Kidney (tissue), 14 donors: ENCODE results near the gene CALML6. TPM values are rescaled to one million over a fixed set of nuclear protein-coding genes. Genes with fewer than 3 reads are reported as not detected.

ENCODE experiments used
- DNase-seq, 5 donors: peaks; one replicate each; pipeline ENCODE4 v3.0.0-alpha.2; 2013 to 2020
- FAIRE-seq: peaks from 2 replicates; lab custom pipeline; 2012; peaks lifted over from hg19 to GRCh38; lab: Jason Lieb, UNC
- H3K27ac ChIP-seq, 2 donors: one replicate each; pipeline ENCODE4 v1.7.0; 2013; ENCODE audit warnings: low read depth in 2 of 2, low read length in 2 of 2, inconsistent platforms in 1 of 2
- H3K27me3 ChIP-seq: one replicate; pipeline ENCODE4 v1.7.1; 2013; ENCODE audit warnings: low read length, inconsistent platforms; ENCODE audit not compliant: control insufficient read depth, insufficient read depth
- H3K36me3 ChIP-seq, 3 donors: one replicate each; pipeline versions ENCODE4 v1.7.0 to v1.7.1; 2013; ENCODE audit warnings: low read length in 3 of 3, control low read depth in 1 of 3, inconsistent platforms in 1 of 3; ENCODE audit not compliant: insufficient read depth in 3 of 3, control insufficient read depth in 2 of 3
- H3K4me1 ChIP-seq, 3 donors: one replicate each; pipeline versions ENCODE4 v1.7.0 to v1.7.1; 2013; ENCODE audit warnings: low read length in 3 of 3, inconsistent platforms in 1 of 3, low read depth in 1 of 3; ENCODE audit not compliant: control insufficient read depth in 2 of 3, insufficient read depth in 2 of 3
- H3K4me3 ChIP-seq, 3 donors: one replicate each; pipeline versions ENCODE4 v1.7.0 to v1.8.1; 2013; ENCODE audit warnings: low read length in 3 of 3, control low read depth in 1 of 3, inconsistent platforms in 1 of 3
- H3K9ac ChIP-seq, 3 donors: one replicate each; pipeline versions ENCODE4 v1.7.0 to v1.7.1; 2013; ENCODE audit warnings: low read length in 3 of 3, control low read depth in 1 of 3, inconsistent platforms in 1 of 3
- H3K9me3 ChIP-seq, 3 donors: one replicate each; pipeline versions ENCODE4 v1.7.0 to v1.7.1; 2013; ENCODE audit warnings: low read length in 3 of 3, control low read depth in 1 of 3, inconsistent platforms in 1 of 3; ENCODE audit not compliant: control insufficient read depth in 2 of 3, insufficient read depth in 1 of 3
- CTCF ChIP-seq: IDR thresholded peaks from 3 replicates; pipeline ENCODE4 v1.5.1; 2012; ENCODE audit warnings: mild to moderate bottlenecking, moderate library complexity, borderline replicate concordance; ENCODE audit not compliant: insufficient read depth; ENCODE audit errors: extremely low read depth
- intact Hi-C: fragments of 100-400 bp; cut with DNase I; formaldehyde crosslinking; loops from one replicate; pipeline ENCODE4 v1.11.1; 2022
- polyA plus RNA-seq: library from polyadenylated mRNA; stranded (reverse); fragments of 350-450 nt; fragmentation: Illumina TruSeq; extraction: RNeasy Lipid Tissue Mini Kit (QIAGEN cat#74804); gene quantifications from one replicate; pipeline ENCODE4 v1.2.3, GENCODE V29; 2014; ENCODE audit warnings: low read depth, low replicate concordance; ENCODE audit not compliant: insufficient read depth
- total RNA-seq: library from RNA; stranded (reverse); fragmentation: NEBNext Ultra II Directional; extraction: Animal tissue kit (Norgen Biotek cat#: 25700); gene quantifications from one replicate; pipeline ENCODE4 v1.2.1, GENCODE V29; 2021
- donor health status: control.
- donor health status: control.
- donor health status: control.
- donor health status: control.
- donor health status: control.
- donor health status: DM: yes; HTN: yes; CAD: no.
- donor health status: Normal renal cell carcinoma (clear cell type).

The CALML6 gene
- total and polyA plus RNA-seq, 2 donors from 2014 or later = 0.13 to 1.2 TPM

DNA sequence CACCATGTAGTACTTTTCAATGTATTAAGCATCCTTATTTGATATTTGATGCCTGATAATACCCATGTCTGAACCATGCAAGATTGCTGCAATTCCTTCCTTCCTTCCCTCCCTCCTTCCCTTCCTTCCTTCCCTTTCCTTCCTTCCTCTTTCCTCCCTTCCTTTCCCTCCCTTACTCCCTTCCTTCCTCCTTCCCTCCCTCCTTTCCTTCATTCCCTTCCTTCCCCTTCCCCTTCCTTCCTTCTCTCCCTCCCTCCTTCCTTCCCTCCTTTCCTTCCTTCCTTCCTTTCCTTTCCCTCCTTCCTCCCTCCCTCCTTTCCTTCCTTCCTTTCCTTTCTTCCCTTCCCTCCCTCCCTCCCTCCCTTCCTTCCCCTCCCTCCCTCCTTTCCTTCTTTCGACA, 33.7 kb downstream of the CALML6 start:
- intact Hi-C loops = no loop called here
- no peak for FAIRE-seq
- H3K36me3 ChIP-seq = no peaks in the 10 kb centered on the region
- no peaks in the 10 kb centered on the region for H3K27me3 ChIP-seq
- no peak for DNase-seq
- no peak overlapping the region for H3K9ac ChIP-seq
- no peaks in the 10 kb centered on the region for H3K9me3 ChIP-seq
- no peak overlapping the region for H3K27ac ChIP-seq
- no peak for TF ChIP-seq CTCF
- peaks cover 0 to 4% (median 0%) of the 10 kb centered on the region in 3 donors for H3K4me1 ChIP-seq
- H3K4me3 ChIP-seq = no peak overlapping the region

GRCh38 chr1:1950940-1951339, 35.9 kb downstream of the CALML6 start:
- intact Hi-C loops = loop anchor here (10.0 kb wide), 1 partner anchor 94 kb away; no protein-coding TSS in a partner anchor
- FAIRE-seq = no peak
- no peaks in the 10 kb centered on the region for H3K9me3 ChIP-seq

GRCh38 chr1:1954015-1954414, 39.0 kb downstream of the CALML6 start:
- Histone ChIP-seq H3K36me3 (no peaks in the 10 kb centered on the region), H3K27ac (no peak overlapping the region), H3K9ac (no peak overlapping the region), H3K27me3 (no peaks in the 10 kb centered on the region), H3K4me3 (no peak overlapping the region), H3K9me3 (no peaks in the 10 kb centered on the region), H3K4me1 (no peaks in the 10 kb centered on the region)
- intact Hi-C loops = loop anchor here (10.0 kb wide), 1 partner anchor 91 kb away; no protein-coding TSS in a partner anchor
- TF ChIP-seq CTCF = no peak
- DNase-seq (peak in 1 of 5 donors; percentile 49), FAIRE-seq (no peak)

More at GRCh38 chr1:1950940-1951339, 35.9 kb downstream of the CALML6 start:
- H3K27ac ChIP-seq = no peak overlapping the region
- no peak for DNase-seq
- TF ChIP-seq CTCF = no peak
- no peak overlapping the region for H3K9ac ChIP-seq
- H3K36me3 ChIP-seq = no peaks in the 10 kb centered on the region
- no peaks in the 10 kb centered on the region for H3K27me3 ChIP-seq
- H3K4me1 ChIP-seq = no peaks in the 10 kb centered on the region
- no peak overlapping the region for H3K4me3 ChIP-seq
